HepG2 (cell line): ENCODE data around the gene GLDN. TPM values are rescaled to one million over a fixed set of nuclear protein-coding genes. Genes with fewer than 3 reads are reported as not detected.

ENCODE experiments used
- ATAC-seq: fragments of 200-7000 bp; cut with Tn5 transposase; 3 replicates; pipeline ENCODE4 v1.9.1; 2020; ENCODE audit warnings: mild to moderate bottlenecking, moderate library complexity
- BruUV-seq: library from RNA; stranded (reverse); fragments of 400-500 nt; replicated peaks from 2 replicates; lab custom pipeline; 2021; lab: Mats Ljungman, UMichigan
- CTCF ChIA-PET: fragments of 300-600 bp; formaldehyde crosslinking; extraction: SDS; loops from one replicate; lab custom pipeline; 2021; ENCODE audit warnings: low total read pairs, inconsistent platforms, low intra/inter-chr PET ratio; lab: Yijun Ruan, JAX
- POLR2A ChIA-PET: fragments of 350-600 bp; sonication (Branson Sonifier 250); formaldehyde crosslinking; loops from one replicate; lab custom pipeline; 2020; ENCODE audit warnings: antibody characterized with exemption, inconsistent platforms; lab: Yijun Ruan, JAX
- DNase-seq: peaks from one replicate; pipeline ENCODE4 v3.0.0-alpha.2; 2015; ENCODE audit warnings: low spot score
- FAIRE-seq: peaks from 3 replicates; lab custom pipeline; 2011; peaks lifted over from hg19 to GRCh38; lab: Jason Lieb, UNC
- H2AFZ ChIP-seq: one replicate; pipeline ENCODE4 v1.6.1; 2011; ENCODE audit warnings: low read length, inconsistent platforms
- H3K27ac ChIP-seq: fragments of 300-600 bp; 3 replicates; pipeline ENCODE4 v1.8.0; 2011; ENCODE audit warnings: mixed run types, mild to moderate bottlenecking, mixed read lengths, low read length, inconsistent platforms; ENCODE audit not compliant: insufficient read depth; ENCODE audit errors: extremely low read length
- H3K27me3 ChIP-seq, 2 experiments: fragments of 200-600 bp in 1 of 2; 2 replicates in 1 of 2; 3 replicates in 1 of 2; pipeline versions ENCODE4 v1.6.0 to v1.8.0; 2011; ENCODE audit warnings: low read length in 2 of 2, mild to moderate bottlenecking in 2 of 2, moderate library complexity in 2 of 2, inconsistent platforms in 1 of 2; ENCODE audit not compliant: insufficient read depth in 2 of 2, control insufficient read depth in 1 of 2
- H3K36me3 ChIP-seq, 2 experiments: fragments of 200-600 bp in 1 of 2; replicated peaks in 1 of 2; 2 replicates in 1 of 2; 3 replicates in 1 of 2; pipeline versions ENCODE4 v1.5.1 to v1.8.0; 2011; ENCODE audit warnings: low read length in 2 of 2, inconsistent platforms in 1 of 2; ENCODE audit not compliant: insufficient read depth in 2 of 2, control insufficient read depth in 1 of 2
- H3K4me1 ChIP-seq: 2 replicates; pipeline ENCODE4 v1.5.1; 2012; ENCODE audit warnings: low read length, inconsistent platforms; ENCODE audit not compliant: insufficient read depth
- H3K4me2 ChIP-seq: 2 replicates; pipeline ENCODE4 v1.6.0; 2011; ENCODE audit warnings: low read depth, low read length, inconsistent platforms
- H3K4me3 ChIP-seq, 3 experiments: fragments of 200-600 bp in 1 of 3; sonication (generic), shearing (Covaris generic) in 1 of 3; replicated peaks in 1 of 3; 2 replicates each; pipeline ENCODE4 v1.5.1; 2011 to 2016; ENCODE audit warnings: low read length in 3 of 3, inconsistent platforms in 2 of 3, low read depth in 2 of 3, mild to moderate bottlenecking in 2 of 3, control low read depth in 1 of 3, mixed read lengths in 1 of 3; ENCODE audit not compliant: insufficient read depth in 1 of 3
- H3K79me2 ChIP-seq: one replicate; pipeline ENCODE4 v1.6.1; 2011; ENCODE audit warnings: low read length, inconsistent platforms; ENCODE audit not compliant: insufficient read depth
- H3K9ac ChIP-seq: 2 replicates; pipeline ENCODE4 v1.6.0; 2011; ENCODE audit warnings: mild to moderate bottlenecking, low read depth, low read length, inconsistent platforms; ENCODE audit not compliant: insufficient read depth
- H3K9me3 ChIP-seq: 2 replicates; pipeline ENCODE4 v1.5.1; 2012; ENCODE audit warnings: mild to moderate bottlenecking, low read length
- H4K20me1 ChIP-seq: 2 replicates; pipeline ENCODE4 v1.6.0; 2011; ENCODE audit warnings: inconsistent platforms, mild to moderate bottlenecking, low read length, moderate library complexity; ENCODE audit not compliant: insufficient read depth
- DZIP1 ChIP-seq: sonication (generic); formaldehyde crosslinking; IDR thresholded peaks from 2 replicates; pipeline ENCODE4 v1.5.0; 2020; ENCODE audit warnings: mild to moderate bottlenecking, missing genetic modification reagents
- MTF1 ChIP-seq: sonication (generic); formaldehyde crosslinking; IDR thresholded peaks from 2 replicates; pipeline ENCODE4 v1.5.0; 2020; ENCODE audit warnings: missing genetic modification reagents
- NPAS2 ChIP-seq: sonication (generic); formaldehyde crosslinking; IDR thresholded peaks from 2 replicates; pipeline ENCODE4 v1.8.0; 2022; ENCODE audit warnings: mild to moderate bottlenecking, missing genetic modification reagents, borderline replicate concordance
- POGZ ChIP-seq: sonication (generic); formaldehyde crosslinking; IDR thresholded peaks from 2 replicates; pipeline ENCODE4 v1.4.0; 2020; ENCODE audit warnings: mild to moderate bottlenecking, missing genetic modification reagents
- PRPF4 ChIP-seq: fragments of 200-400 bp; formaldehyde crosslinking; IDR thresholded peaks from 2 replicates; pipeline ENCODE4 v1.6.1; 2016; ENCODE audit warnings: low read length, low read depth; ENCODE audit not compliant: poor library complexity, severe bottlenecking
- TCF7L2 ChIP-seq: IDR thresholded peaks from 2 replicates; pipeline ENCODE4 v1.6.1; 2011; ENCODE audit warnings: mild to moderate bottlenecking, low read depth, low read length, moderate library complexity
- ZKSCAN5 ChIP-seq: sonication (generic); formaldehyde crosslinking; IDR thresholded peaks from 2 replicates; pipeline ENCODE4 v1.5.1; 2020; ENCODE audit warnings: mild to moderate bottlenecking, missing genetic modification reagents
- ZNF280B ChIP-seq: sonication (generic); formaldehyde crosslinking; IDR thresholded peaks from 2 replicates; pipeline ENCODE4 v1.5.0; 2020; ENCODE audit warnings: missing genetic modification reagents, mild to moderate bottlenecking, borderline replicate concordance
- ZNF572 ChIP-seq: sonication (generic); formaldehyde crosslinking; IDR thresholded peaks from 2 replicates; pipeline ENCODE4 v1.5.1; 2020; ENCODE audit warnings: mild to moderate bottlenecking, missing genetic modification reagents
- WGBS: methylation state at CpG from one replicate; pipeline ENCODE4 v1.1.6; 2017; ENCODE audit warnings: low lambda C conversion rate; 5-methylcytosine and 5-hydroxymethylcytosine counted together
- in situ Hi-C: cut with HindIII; loops from 2 replicates; pipeline ENCODE4 v1.10.0; 2017; ENCODE audit warnings: low pct_unique_long_range_greater_than_20kb; ENCODE audit not compliant: extremely low pct_ligation_motif_present
- intact Hi-C: fragments of 100-400 bp; cut with micrococcal nuclease; formaldehyde crosslinking; loops from one replicate; pipeline ENCODE4 v1.10.0; 2022; ENCODE audit not compliant: unreplicated experiment
- polyA plus RNA-seq, 8 experiments: library from polyadenylated mRNA; depleted of rRNA in 3 of 8; stranded (reverse) in 7 of 8; unstranded in 1 of 8; fragments of >200 nt; fragmentation: Illumina TruSeq in 4 of 8; extraction: Trizol in 4 of 8; gene quantifications; 2 replicates each; pipeline versions ENCODE4 v1.2.1 to v1.2.3, GENCODE V29; 2011 to 2016; ENCODE audit warnings: low read depth in 4 of 8, missing spikeins in 1 of 8, mixed read lengths in 1 of 8; ENCODE audit not compliant: insufficient read depth in 1 of 8
- total RNA-seq, 5 experiments: library from RNA; depleted of rRNA; stranded (reverse); fragments of >200 nt; fragmentation: Illumina TruSeq; extraction: Trizol; gene quantifications; 2 replicates each; pipeline ENCODE4 v1.2.3, GENCODE V29; 2016; ENCODE audit warnings: low read depth in 1 of 5

The GLDN gene
- total and polyA plus RNA-seq, 2 of the 13 experiments (the other 11 are each of a cell fraction or from before 2014, with no cell fraction given) = 0.86 to 1.0 TPM

GRCh38 chr15:51322621-51323296 lies 18.7 kb upstream of the GLDN start:
- Histone ChIP-seq H3K4me2 (no peak overlapping the region), H3K9ac (no peak overlapping the region), H3K36me3 (no peaks in the 10 kb centered on the region), H3K4me1 (peaks cover 38% of the 10 kb centered on the region), H2AFZ (no peak overlapping the region), H3K27ac (no peak overlapping the region), H3K27me3 (no peaks in the 10 kb centered on the region), H3K4me3 (no peak overlapping the region), H3K9me3 (no peaks in the 10 kb centered on the region), H3K79me2 (no peaks in the 10 kb centered on the region), H4K20me1 (no peaks in the 10 kb centered on the region)
- no peak for TF ChIP-seq ZNF280B (CRISPR knock-in tag)
- TF ChIP-seq ZKSCAN5 (CRISPR knock-in tag) = no peak
- TF ChIP-seq DZIP1 (CRISPR knock-in tag) = no peak
- TF ChIP-seq NPAS2 (CRISPR knock-in tag) = no peak
- no peak for TF ChIP-seq MTF1 (CRISPR knock-in tag)
- TF ChIP-seq PRPF4 = no peak
- no peak for TF ChIP-seq ZNF572 (CRISPR knock-in tag)
- no peak for TF ChIP-seq TCF7L2
- TF ChIP-seq POGZ = no peak
- POLR2A ChIA-PET = no interaction called here
- ATAC-seq (no peak), DNase-seq (no peak), FAIRE-seq (no peak)
- CTCF ChIA-PET = no interaction called here
- intact Hi-C loops = no loop called here
- no TSS peak for BruUV-seq
- in situ Hi-C loops = no loop called here
- 100% methylated on average over 1 of the region's 1 CpG for WGBS
